ENCODE results near the gene MIER2. TPM values are rescaled to one million over a fixed set of nuclear protein-coding genes. Genes with fewer than 3 reads are reported as not detected.

Gene MIER2
- polyA plus RNA-seq, 2 of the 4 experiments (the other 2 are of a cell fraction): 8.8 to 11.5 TPM

GRCh38 chr19:374183-374885 is 29.7 kb upstream of the MIER2 start:
- ATAC-seq (no peak), DNase-seq (ENCODE audit: low read depth in 1 of 2, low spot score in 1 of 2) (no peak), FAIRE-seq (no peak)
- H3K4me1 ChIP-seq: 0 out of 3 replicates have a peak, but pooled peaks cover 3% of the 10 kb centered on the region
- no peak overlapping the region for H3K4me2 ChIP-seq
- H3K27ac ChIP-seq: no peak overlapping the region
- ChIA-PET CTCF (interaction anchor here (1.6 kb wide), 1 partner anchor 10 kb away, joined by 6 read pairs; no protein-coding TSS in a partner anchor), POLR2A (no interaction called here)
- TF ChIP-seq CHD4 (IDR thresholded peaks at IDR 0.05; ENCODE audit: borderline replicate concordance): no peak
- no peak for TF ChIP-seq KDM1A (IDR thresholded peaks at IDR 0.05; ENCODE audit: low read depth)
- no peak for TF ChIP-seq SREBF2 (IDR thresholded peaks at IDR 0.05)
- no peak for TF ChIP-seq HOXB13 (CRISPR knock-in tag; IDR thresholded peaks at IDR 0.05; ENCODE audit: low read depth)
- no peak for TF ChIP-seq BHLHE40 (IDR thresholded peaks at IDR 0.05; ENCODE audit: low read depth, low read length)
- no peak for TF ChIP-seq RCOR1 (IDR thresholded peaks at IDR 0.05; ENCODE audit: low read depth, low read length)
- no peak for TF ChIP-seq RNF2 (IDR thresholded peaks at IDR 0.05; ENCODE audit: borderline replicate concordance, low read depth)
- TF ChIP-seq FOXS1 (CRISPR knock-in tag; IDR thresholded peaks at IDR 0.05): no peak
- no peak for TF ChIP-seq HOXB5 (CRISPR knock-in tag; IDR thresholded peaks at IDR 0.05)
- no peak for TF ChIP-seq ESRRA (IDR thresholded peaks at IDR 0.05; ENCODE audit: borderline replicate concordance, low read length)
- TF ChIP-seq SMC3 (IDR thresholded peaks at IDR 0.05): no peak
- no peak overlapping the region for H3K4me3 ChIP-seq
- no peaks in the 10 kb centered on the region for H3K9me3 ChIP-seq
- WGBS (ENCODE audit: missing lambda C conversion rate): 57% methylated on average over 14 of the region's 23 CpGs

GRCh38 chr19:373391-374182 is 29.0 kb upstream of the MIER2 start:
- no peak for DNase-seq (ENCODE audit: low read depth in 1 of 2, low spot score in 1 of 2)
- Histone ChIP-seq H3K4me3 (no peak overlapping the region), H3K4me1 (0 out of 3 replicates have a peak, but pooled peaks cover 3% of the 10 kb centered on the region), H3K4me2 (no peak overlapping the region), H3K9me3 (no peaks in the 10 kb centered on the region), H3K27ac (no peak overlapping the region)
- ChIA-PET CTCF (interaction anchor here (1.6 kb wide), 1 partner anchor 11 kb away, joined by 6 read pairs; no protein-coding TSS in a partner anchor), POLR2A (no interaction called here)
- ATAC-seq: no peak
- WGBS (ENCODE audit: missing lambda C conversion rate): 71% methylated on average over 21 of the region's 24 CpGs
- TF ChIP-seq MAZ (IDR thresholded peaks at IDR 0.05; ENCODE audit: borderline replicate concordance, low read depth, low read length) (no peak), E2F6 (IDR thresholded peaks at IDR 0.05; ENCODE audit: borderline replicate concordance, low read depth) (no peak), JUNB (IDR thresholded peaks at IDR 0.05) (no peak), GATA3 (IDR thresholded peaks at IDR 0.05; ENCODE audit: borderline replicate concordance) (no peak), ATOH8 (CRISPR knock-in tag; IDR thresholded peaks at IDR 0.05; ENCODE audit: low read depth) (no peak), FOXS1 (CRISPR knock-in tag; IDR thresholded peaks at IDR 0.05) (no peak)
- no peak for FAIRE-seq

- FAIRE-seq: no peak
- WGBS (ENCODE audit: missing lambda C conversion rate): 73% methylated on average over 14 of the region's 14 CpGs
- no peak for TF ChIP-seq CTCF (IDR thresholded peaks at IDR 0.05)
- no peak for TF ChIP-seq RARB (CRISPR knock-in tag; IDR thresholded peaks at IDR 0.05)
- TF ChIP-seq CHD4 (IDR thresholded peaks at IDR 0.05; ENCODE audit: borderline replicate concordance): no peak
- TF ChIP-seq MAX (IDR thresholded peaks at IDR 0.05): no peak
- no peak for TF ChIP-seq NPAS2 (CRISPR knock-in tag; IDR thresholded peaks at IDR 0.05; ENCODE audit: borderline replicate concordance)
- no peak for TF ChIP-seq PHF8 (IDR thresholded peaks at IDR 0.05; ENCODE audit: borderline replicate concordance, low read depth)
- no peak for TF ChIP-seq ESRRA (IDR thresholded peaks at IDR 0.05; ENCODE audit: borderline replicate concordance, low read length)
- TF ChIP-seq SREBF2 (IDR thresholded peaks at IDR 0.05): no peak
- TF ChIP-seq PBX3 (IDR thresholded peaks at IDR 0.05): no peak
- no peak for TF ChIP-seq ZSCAN20 (CRISPR knock-in tag; IDR thresholded peaks at IDR 0.05)
- TF ChIP-seq HES2 (IDR thresholded peaks at IDR 0.05): no peak
- no peak for TF ChIP-seq HEYL (CRISPR knock-in tag; IDR thresholded peaks at IDR 0.05)
- TF ChIP-seq TFCP2L1 (CRISPR knock-in tag; IDR thresholded peaks at IDR 0.05): no peak
- no peak for TF ChIP-seq EHMT2 (IDR thresholded peaks at IDR 0.05; ENCODE audit: low read depth)
Observed at GRCh38 chr19:372306-372890, 27.8 kb upstream of the MIER2 start.

More at GRCh38 chr19:372306-372890, 27.8 kb upstream of the MIER2 start:
- Histone ChIP-seq H3K4me1 (no peaks in the 10 kb centered on the region), H3K4me3 (no peak overlapping the region), H3K4me2 (no peak overlapping the region), H3K27ac (no peak overlapping the region), H3K9me3 (no peaks in the 10 kb centered on the region)
- POLR2A ChIA-PET: no interaction called here
- ATAC-seq (no peak), DNase-seq (ENCODE audit: low read depth in 1 of 2, low spot score in 1 of 2) (no peak)
- CTCF ChIA-PET: no interaction called here

Data from A549 (cell line).